Fibroblast of villous mesenchyme (primary cell): ENCODE measurements around the gene SLC6A7. TPM values are rescaled to one million over a fixed set of nuclear protein-coding genes. Genes with fewer than 3 reads are reported as not detected.
"Not testable (repeated sequence)": the region's sequence is repeated elsewhere in the genome, so short reads cannot be mapped to it uniquely, and the experiment has no call there.

ENCODE experiments used
- DNase-seq: peaks from one replicate; pipeline ENCODE4 v3.0.0-alpha.2; 2010; ENCODE audit warnings: low read depth
- H3K4me3 ChIP-seq: 2 replicates; pipeline ENCODE4 v1.5.1; 2011; ENCODE audit warnings: low read depth, mild to moderate bottlenecking, low read length
- total RNA-seq: library from RNA; depleted of rRNA; stranded (reverse); fragments of >200 nt; gene quantifications from 2 replicates; pipeline ENCODE4 v1.2.3, GENCODE V29; 2012
- TF ChIP-seq, protein P1 (sequence below): IDR thresholded peaks from 2 replicates; pipeline ENCODE4 v1.5.1; 2012; ENCODE audit warnings: low read depth, mild to moderate bottlenecking, low read length; ENCODE audit not compliant: insufficient read depth

The SLC6A7 gene
- total RNA-seq, 1 donor, result under 0.01 TPM

- no peak overlapping the region for H3K4me3 ChIP-seq
- TF ChIP-seq, protein P1, sequence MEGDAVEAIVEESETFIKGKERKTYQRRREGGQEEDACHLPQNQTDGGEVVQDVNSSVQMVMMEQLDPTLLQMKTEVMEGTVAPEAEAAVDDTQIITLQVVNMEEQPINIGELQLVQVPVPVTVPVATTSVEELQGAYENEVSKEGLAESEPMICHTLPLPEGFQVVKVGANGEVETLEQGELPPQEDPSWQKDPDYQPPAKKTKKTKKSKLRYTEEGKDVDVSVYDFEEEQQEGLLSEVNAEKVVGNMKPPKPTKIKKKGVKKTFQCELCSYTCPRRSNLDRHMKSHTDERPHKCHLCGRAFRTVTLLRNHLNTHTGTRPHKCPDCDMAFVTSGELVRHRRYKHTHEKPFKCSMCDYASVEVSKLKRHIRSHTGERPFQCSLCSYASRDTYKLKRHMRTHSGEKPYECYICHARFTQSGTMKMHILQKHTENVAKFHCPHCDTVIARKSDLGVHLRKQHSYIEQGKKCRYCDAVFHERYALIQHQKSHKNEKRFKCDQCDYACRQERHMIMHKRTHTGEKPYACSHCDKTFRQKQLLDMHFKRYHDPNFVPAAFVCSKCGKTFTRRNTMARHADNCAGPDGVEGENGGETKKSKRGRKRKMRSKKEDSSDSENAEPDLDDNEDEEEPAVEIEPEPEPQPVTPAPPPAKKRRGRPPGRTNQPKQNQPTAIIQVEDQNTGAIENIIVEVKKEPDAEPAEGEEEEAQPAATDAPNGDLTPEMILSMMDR, result no peak
- DNase-seq, result no peak
These were observed 41.0 kb downstream of the SLC6A7 start for GRCh38 chr5:150230842-150231241.

- not testable (repeated sequence) for H3K4me3 ChIP-seq, DNase-seq
These were observed 43.8 kb downstream of the SLC6A7 start for GRCh38 chr5:150233706-150234105.

DNA sequence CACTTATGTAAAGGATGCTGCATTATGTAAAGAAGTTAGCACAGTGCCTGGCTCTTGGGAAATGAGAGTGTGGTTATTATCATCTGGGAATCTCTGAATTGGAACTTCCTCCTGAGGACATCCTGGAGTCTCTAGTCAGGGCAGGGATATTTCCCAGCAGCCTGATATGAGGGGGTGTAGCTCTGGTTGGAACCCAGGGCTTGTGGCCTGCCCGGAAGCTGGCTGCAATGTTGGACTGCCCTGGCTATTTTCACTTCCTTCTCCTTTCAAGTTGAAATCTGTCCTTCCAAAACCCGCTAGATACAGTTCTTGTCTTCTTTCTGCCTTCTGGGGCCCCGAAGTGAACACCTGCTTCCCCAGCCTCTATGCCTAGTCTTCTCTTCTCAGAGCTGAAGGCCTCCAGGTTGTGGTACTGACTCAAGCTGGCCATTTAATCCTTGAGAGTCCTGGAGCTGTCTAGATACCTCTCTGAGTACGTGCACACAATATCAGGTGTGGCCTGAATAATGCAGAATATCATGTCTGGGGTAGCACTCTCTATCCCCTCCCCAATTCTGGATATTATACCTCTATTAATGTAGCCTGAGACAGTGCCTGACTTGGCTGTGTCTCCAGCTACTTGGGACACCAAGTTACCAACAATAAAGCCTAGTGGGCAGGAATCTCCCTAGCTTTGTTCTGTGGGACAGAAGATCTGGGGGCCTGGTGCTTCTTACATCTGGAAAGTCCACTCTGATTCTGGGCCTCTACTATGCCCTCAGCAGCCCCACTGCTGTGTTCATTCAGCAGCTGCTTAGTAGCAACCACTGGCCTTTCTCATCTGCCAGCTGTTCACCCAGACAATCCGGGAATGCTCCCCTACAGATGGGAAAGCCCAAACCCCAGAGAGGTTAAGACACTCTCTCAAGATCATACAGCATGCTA is 45.0 kb downstream of the SLC6A7 start:
- TF ChIP-seq, protein P1, result no peak
- H3K4me3 ChIP-seq, result no peak overlapping the region
- no peak for DNase-seq

- no peak for DNase-seq
- TF ChIP-seq, protein P1, result no peak
- no peak overlapping the region for H3K4me3 ChIP-seq
These were observed 45.6 kb downstream of the SLC6A7 start for GRCh38 chr5:150235500-150235854.

GRCh38 chr5:150236313-150236712 is 46.5 kb downstream of the SLC6A7 start:
- H3K4me3 ChIP-seq, result no peak overlapping the region
- TF ChIP-seq, protein P1, result no peak
- no peak for DNase-seq

GRCh38 chr5:150236981-150237754 is 47.3 kb downstream of the SLC6A7 start:
- TF ChIP-seq, protein P1, result no peak
- DNase-seq, result no peak
- H3K4me3 ChIP-seq, result no peak overlapping the region

DNA sequence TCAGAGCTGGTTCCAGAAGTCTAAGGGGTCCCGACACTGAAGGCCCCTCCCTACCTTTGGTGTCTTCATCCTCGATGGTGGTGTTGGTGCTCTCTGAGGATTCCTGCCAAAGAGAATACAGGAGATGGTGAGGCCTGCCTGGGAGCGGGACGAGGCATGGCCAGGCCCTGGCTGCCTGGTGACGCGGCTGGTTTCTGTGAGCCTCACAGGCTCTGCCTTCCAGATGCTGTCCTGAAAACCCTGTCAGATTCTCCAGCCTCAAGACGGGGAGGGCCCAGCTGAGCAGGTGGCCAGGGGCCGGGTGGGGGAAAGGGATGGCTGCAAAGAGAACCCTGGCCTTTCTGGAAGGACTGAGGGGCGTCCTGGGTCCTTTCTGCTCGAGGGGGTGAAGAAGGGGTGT is 48.8 kb downstream of the SLC6A7 start:
- TF ChIP-seq, protein P1, result no peak
- no peak for DNase-seq
- H3K4me3 ChIP-seq, result no peak overlapping the region
